Cardiac septum (tissue), 1 donor: ENCODE results near the gene TM9SF4. TPM values are rescaled to one million over a fixed set of nuclear protein-coding genes. Genes with fewer than 3 reads are reported as not detected.
A peak's percentile ranks its signal among the peaks of the same experiment; 100 is the strongest.
"Not testable (repeated sequence)": the region's sequence is repeated elsewhere in the genome, so short reads cannot be mapped to it uniquely, and the experiment has no call there.

Experiments
- DNase-seq: peaks from one replicate; pipeline ENCODE4 v3.0.0-alpha.2; 2020; ENCODE audit warnings: low spot score
- intact Hi-C: fragments of 100-400 bp; cut with DNase I; formaldehyde crosslinking; loops from one replicate; pipeline ENCODE4 v1.14.0; 2022
- total RNA-seq: library from RNA; stranded (reverse); fragmentation: NEBNext Ultra II Directional; extraction: Animal tissue kit (Norgen Biotek cat#: 25700); gene quantifications from one replicate; pipeline ENCODE4 v1.2.1, GENCODE V29; 2021
- donor health status: DM: no; HTN: no; CAD: no.

TM9SF4 gene
- total RNA-seq, 1 donor from 2014 or later = 31.6 TPM

- intact Hi-C loops = loop anchor here (10.0 kb wide), 1 partner anchor 304 kb away; no protein-coding TSS in a partner anchor
- no peak for DNase-seq
These were observed 40.9 kb downstream of the TM9SF4 start for GRCh38 chr20:32150291-32150848.

- DNase-seq = no peak
- intact Hi-C loops = loop anchor here (10.0 kb wide), 1 partner anchor 302 kb away; no protein-coding TSS in a partner anchor
These were observed 43.1 kb downstream of the TM9SF4 start for GRCh38 chr20:32152421-32153155.

DNA sequence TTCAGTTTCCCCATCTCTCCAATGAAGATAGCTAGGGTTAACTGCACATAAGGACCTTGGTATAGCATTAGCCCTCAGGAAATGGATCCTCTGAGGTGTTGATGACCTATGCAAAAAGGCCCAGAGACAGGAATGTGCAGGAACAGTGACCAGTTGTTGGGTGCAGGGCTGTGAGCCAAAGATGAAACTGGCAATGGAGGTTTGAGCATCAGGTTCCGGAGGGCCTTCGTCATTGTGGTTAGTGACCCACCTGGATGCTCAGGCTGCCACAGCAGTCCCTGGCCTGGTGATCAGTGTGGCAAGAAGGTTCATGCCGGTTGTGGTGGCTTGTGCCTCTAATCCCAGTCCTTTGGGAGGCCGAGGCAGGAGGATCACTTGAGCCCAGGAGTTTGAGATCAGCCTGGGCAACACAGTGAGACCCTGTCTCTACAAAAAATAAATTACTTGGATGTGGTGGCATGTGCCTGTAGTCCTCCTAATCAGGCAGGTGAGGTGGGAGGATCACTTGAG is 43.7 kb downstream of the TM9SF4 start:
- intact Hi-C loops = loop anchor here (10.0 kb wide), 1 partner anchor 302 kb away; no protein-coding TSS in a partner anchor
- no peak for DNase-seq

- intact Hi-C loops = loop anchor here (10.0 kb wide), 1 partner anchor 301 kb away; no protein-coding TSS in a partner anchor
These were observed 44.3 kb downstream of the TM9SF4 start for GRCh38 chr20:32153771-32154170.

GRCh38 chr20:32155017-32155981 is 45.8 kb downstream of the TM9SF4 start:
- DNase-seq = peak; percentile 93
- intact Hi-C loops = loop anchor here (10.0 kb wide), 1 partner anchor 300 kb away; no protein-coding TSS in a partner anchor

More at GRCh38 chr20:32153771-32154170, 44.3 kb downstream of the TM9SF4 start:
- DNase-seq = no peak

- DNase-seq = no peak
- intact Hi-C loops = loop anchor here (10.0 kb wide), 1 partner anchor 297 kb away; no protein-coding TSS in a partner anchor
These were observed 48.1 kb downstream of the TM9SF4 start for GRCh38 chr20:32157611-32158010.

- no peak for DNase-seq
- intact Hi-C loops = loop anchor here (10.0 kb wide), 1 partner anchor 296 kb away; no protein-coding TSS in a partner anchor
These were observed 48.8 kb downstream of the TM9SF4 start for GRCh38 chr20:32158351-32158750.

- no peak for DNase-seq
- intact Hi-C loops = loop anchor here (10.0 kb wide), 1 partner anchor 296 kb away; no protein-coding TSS in a partner anchor
These were observed 49.6 kb downstream of the TM9SF4 start for GRCh38 chr20:32158943-32159660.

- intact Hi-C loops = loop anchor here (10.0 kb wide), 1 partner anchor 295 kb away; no protein-coding TSS in a partner anchor
- no peak for DNase-seq
These were observed 50.3 kb downstream of the TM9SF4 start for GRCh38 chr20:32159766-32160221.

DNA sequence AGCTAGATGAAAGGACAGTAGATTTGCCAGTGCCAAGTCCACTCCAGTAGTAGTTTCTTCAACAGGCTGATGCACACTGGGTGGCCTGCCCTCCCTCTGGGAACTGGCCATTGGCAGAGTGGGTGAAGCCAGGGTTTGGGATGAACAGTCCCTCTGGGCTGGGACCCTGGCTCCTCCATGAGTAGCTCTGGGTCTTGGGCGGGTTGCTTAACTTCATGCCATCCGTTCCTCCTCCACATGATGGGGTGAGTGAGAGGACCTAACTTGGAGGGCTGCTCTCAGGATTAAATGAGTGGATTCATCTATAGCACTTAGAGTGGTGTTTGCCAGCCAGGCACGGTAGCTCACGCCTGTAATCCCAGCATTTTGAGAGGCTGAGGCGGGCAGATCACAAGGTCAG is 50.8 kb downstream of the TM9SF4 start:
- intact Hi-C loops = no loop called here
- DNase-seq = no peak

DNA sequence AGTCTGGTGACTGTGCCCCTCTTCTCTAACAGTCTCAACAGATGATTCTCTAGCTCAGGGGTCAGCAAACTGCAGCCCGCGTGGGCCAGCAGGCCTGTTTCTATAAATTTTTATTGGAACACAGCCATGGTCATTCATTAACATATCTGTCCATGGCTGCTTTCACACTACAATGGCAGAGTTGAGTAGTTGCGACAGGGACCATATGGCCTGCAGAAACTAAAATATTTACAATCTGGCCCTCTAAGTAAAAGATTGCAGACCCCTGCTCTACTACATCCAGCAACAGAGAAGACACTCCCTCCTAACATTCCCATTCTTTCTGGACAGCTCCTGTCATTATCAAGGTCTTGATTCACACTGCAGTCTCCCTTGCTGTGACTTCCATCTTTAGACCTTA is 52.8 kb downstream of the TM9SF4 start:
- intact Hi-C loops = no loop called here
- DNase-seq = no peak

DNA sequence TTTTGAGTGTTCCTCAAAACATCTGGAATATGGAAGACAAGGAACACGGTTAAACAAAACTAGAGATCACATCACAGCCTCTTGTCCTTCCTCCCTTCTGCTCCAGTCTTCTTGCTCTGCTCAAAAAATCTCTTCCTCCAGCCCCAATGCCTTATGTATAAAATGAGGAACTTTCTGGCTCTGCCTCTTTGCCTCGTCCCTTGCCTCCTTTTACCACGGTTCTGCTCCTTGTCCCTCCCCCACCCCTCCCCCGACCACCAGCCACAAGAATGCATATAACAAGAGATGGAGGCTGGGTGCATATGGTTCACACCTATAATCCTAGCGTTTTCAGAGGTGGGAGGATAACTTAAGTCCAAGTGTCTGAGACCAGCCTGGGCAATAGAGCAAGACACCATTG is 54.4 kb downstream of the TM9SF4 start:
- intact Hi-C loops = no loop called here
- no peak for DNase-seq

GRCh38 chr20:32164984-32165735 is 55.6 kb downstream of the TM9SF4 start:
- intact Hi-C loops = no loop called here
- DNase-seq = peak; percentile 66

DNA sequence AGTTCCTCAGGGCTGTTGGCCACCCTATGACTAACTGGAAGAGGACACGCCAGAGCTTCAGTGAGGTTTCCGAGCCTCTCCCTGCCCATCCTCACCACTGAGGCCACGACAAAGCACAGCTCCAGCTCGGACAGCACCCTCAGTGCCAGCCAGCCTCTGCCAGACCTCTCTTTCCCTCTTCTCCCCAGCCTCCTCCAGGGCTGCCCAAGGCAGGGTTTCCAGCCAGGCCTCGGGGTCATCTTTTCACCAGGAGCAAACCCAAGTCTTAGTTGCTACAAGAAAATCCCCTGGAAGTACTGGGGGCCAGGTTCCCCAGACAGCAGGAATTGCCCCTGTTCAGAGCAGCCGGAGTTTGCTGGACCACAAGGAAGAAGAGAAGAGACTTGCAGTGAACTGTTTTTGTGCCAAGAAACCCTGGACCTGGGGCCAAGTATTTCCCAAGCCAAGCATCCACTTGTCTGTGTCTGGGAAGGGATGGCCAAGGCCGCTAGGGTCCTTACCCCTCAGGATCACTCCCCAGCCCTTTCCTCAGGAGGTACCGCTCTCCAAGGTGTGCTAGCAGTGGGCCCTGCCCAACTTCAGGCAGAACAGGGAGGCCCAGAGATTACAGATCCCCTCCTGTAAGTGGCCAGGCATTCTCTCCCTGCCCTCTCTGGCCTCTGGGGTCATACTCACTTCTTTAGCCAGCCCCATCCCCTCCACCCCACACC is 56.5 kb downstream of the TM9SF4 start:
- peak; percentile 56 for DNase-seq
- intact Hi-C loops = no loop called here

DNA sequence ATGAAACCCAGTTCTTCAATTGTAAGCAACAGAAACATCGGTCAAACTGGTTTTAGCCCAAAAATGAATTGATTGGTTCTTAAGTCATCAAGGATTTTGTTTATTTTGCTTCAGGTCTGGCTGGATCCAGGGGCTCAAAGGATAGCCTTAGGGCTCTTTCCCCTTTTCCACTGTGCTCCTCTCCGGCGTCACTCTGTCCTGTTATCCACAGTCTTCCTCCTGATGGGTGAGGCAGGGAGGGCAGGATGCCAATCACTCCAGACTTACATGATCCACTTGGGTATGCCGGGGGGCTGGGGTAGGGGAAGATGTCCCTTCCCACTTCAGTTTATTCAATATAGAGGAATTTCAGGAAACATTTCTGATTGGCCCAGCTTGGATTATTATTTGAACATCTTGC is 58.0 kb downstream of the TM9SF4 start:
- peak; percentile 46 for DNase-seq
- intact Hi-C loops = no loop called here

DNA sequence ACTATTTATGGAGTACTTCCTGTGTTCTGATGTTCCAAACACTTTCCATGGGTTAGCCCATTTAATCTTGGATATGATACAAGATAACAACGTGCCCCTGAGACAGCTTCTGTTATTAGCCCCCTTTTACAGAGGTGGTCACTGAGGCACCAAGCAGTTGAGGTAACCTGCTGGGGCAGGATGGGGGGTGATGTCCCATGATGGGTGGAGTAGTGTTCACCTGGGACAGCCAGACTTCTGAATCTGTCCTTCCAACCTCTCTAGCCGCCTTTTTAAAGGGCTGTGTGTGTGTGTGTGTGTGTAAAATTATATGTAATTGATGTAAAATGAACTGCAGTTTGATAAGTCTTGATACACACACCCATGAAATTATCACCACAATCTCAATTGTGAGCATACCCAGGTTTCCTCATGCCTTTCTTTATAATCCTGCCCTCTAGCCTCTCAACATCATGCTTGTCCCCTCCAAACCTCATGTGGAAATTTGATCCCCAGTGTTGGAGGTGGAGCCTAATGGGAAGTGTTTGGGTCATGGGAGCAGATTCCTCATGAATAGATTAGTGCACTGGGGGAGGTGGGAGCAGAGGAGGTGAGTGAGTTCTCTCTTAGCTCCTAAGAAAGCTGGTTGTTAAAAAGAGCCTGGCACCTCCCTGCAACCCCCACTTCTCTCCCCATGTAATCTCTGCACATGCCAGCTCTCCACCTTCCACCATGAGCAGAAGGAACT is 58.8 kb downstream of the TM9SF4 start:
- peak; percentile 20 for DNase-seq
- intact Hi-C loops = no loop called here

DNA sequence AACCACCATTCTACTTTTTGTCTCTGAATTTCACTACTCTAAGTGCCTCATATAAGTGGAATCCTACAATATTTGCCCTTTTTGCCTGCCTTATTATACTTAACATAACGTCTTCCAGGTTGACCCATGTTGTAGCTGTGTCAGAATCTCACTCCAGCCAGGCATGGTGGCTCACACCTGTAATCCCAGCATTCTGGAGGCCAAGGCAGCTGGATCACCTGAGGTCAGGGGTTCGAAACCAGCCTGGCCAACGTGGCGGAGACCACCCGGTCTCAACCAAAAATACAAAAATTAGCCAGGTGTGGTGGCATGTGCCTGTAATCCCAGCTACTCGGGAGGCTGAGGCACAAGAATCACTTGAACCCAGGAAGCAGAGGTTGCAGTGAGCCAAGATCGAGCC is 68.2 kb downstream of the TM9SF4 start:
- DNase-seq, intact Hi-C loops: not testable (repeated sequence)
